GM19023 (cell line): ENCODE results near the gene BLMH.
"Not testable (repeated sequence)": the region's sequence is repeated elsewhere in the genome, so short reads cannot be mapped to it uniquely, and the experiment has no call there.

Source experiments
- ATAC-seq: cut with Tn5 transposase; IDR thresholded peaks from one replicate; pipeline ENCODE4 v1.9.1; 2021; ENCODE audit warnings: mild to moderate bottlenecking, moderate library complexity; ENCODE audit not compliant: unreplicated experiment

Gene BLMH

GRCh38 chr17:30230596-30231125 is 61.1 kb downstream of the BLMH start:
- ATAC-seq = no peak

DNA sequence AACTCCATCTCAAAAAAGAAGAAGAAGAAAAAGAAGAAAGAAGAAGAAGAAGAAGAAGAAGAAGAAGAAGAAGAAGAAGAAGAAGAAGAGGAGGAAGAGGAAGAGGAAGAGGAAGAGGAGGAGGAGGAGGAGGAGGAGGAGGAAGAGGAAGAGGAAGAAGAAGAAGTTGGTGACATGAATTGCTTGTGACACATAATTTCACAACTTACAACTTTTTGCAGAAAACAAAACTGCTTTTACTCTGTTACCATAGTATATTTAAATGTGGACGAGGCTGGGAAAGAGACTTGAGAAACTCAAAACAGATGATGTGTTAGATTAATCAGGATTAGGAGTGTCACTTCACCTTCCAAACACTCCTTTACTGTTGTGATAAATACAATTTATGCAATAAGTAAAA is 61.7 kb downstream of the BLMH start:
- not testable (repeated sequence) for ATAC-seq

DNA sequence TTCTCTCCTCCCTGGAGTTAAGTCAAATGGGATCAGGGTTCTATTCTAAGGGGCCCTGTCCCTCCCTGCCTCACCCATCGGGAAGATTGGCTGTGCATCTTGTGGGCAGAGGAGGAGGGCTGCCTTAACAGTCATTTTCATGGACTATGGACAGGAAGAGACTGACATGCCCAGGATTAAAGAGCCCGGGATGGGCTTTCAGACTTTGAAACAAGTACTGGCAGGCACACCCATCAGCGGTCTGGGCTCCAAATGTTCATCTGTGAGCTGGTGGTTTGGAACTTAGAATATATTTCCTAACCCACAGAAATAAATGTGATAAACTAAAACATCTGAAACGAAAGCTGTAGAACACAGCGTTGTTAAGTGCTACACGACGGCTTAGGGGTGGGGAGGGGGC is 62.7 kb downstream of the BLMH start:
- no peak for ATAC-seq

GRCh38 chr17:30228011-30228410 is 63.7 kb downstream of the BLMH start:
- no peak for ATAC-seq

GRCh38 chr17:30226878-30227277 is 64.9 kb downstream of the BLMH start:
- no peak for ATAC-seq

DNA sequence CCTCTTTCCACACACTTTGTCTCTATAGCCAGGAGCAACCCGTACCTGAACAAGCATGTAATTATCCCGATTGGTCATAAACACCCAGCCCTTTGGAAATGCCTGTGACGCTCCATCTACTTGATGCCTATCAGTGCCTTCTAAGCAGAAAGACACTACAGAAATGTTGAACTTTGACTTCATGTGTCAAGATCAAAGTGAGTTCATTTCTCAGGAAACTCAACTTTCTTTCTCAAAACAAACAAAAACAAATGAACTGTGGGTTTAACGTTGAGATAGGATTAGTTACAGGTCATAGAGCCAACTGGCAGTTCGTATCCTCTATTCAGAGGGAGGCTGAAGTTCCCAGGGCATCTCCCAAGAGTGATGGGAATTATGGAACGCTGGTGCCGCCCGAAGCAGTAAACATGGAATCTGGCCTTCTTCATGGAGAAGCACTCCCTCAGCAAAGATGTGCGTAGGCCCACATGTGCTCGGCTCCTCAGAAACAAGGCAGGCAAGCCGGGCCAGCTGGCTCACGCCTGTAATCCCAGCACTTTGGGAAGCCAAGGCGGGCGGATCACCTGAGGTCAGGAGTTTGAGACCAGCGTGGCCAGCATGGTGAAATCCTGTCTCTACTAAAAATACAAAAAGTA is 65.7 kb downstream of the BLMH start:
- no peak for ATAC-seq

DNA sequence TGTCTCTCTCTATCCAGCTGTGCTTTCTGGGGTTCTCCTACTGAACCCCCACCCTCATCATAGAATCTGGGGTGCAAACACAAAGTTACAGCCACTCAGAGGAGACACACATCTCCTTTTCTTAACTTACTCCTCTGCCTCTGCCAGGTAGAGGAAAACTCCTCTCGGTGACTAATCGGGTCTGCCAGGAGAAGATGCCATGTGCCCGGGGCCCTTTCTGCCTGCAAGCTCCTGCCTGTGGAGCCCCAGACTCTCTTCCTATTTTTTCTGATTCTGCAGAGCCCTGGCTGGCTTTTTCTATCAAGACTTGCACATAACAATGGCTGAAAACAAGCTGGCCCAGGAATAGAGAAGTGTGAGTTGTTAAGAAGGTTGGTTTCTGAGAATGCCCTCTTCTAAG is 66.6 kb downstream of the BLMH start:
- ATAC-seq = no peak

GRCh38 chr17:30224419-30224960 is 67.3 kb downstream of the BLMH start:
- ATAC-seq = no peak

GRCh38 chr17:30222721-30223175 is 69.0 kb downstream of the BLMH start:
- ATAC-seq = no peak

- no peak for ATAC-seq
These were observed 69.5 kb downstream of the BLMH start for GRCh38 chr17:30222251-30222650.

GRCh38 chr17:30221346-30221745 is 70.4 kb downstream of the BLMH start:
- ATAC-seq = no peak

DNA sequence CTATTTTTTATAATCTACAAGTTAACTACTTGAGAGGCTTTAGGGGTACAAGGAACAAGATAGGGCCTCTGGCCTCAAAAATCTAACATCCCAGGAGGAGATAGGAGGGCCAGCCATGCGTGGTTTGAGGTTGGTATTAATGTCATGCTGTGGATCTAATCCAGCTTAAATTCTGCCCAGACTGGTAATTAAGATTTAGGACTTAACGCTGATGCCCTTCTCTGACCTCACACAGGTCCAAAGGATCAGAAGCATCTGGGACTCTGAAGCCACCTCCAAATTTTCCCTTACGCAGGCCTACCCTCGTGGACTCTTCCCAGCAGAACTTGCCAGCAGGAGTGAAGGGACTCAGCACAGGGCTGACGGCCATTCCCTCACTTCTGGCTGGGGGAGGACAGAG is 71.3 kb downstream of the BLMH start:
- ATAC-seq = no peak

GRCh38 chr17:30219833-30220232 is 71.9 kb downstream of the BLMH start:
- ATAC-seq = no peak

DNA sequence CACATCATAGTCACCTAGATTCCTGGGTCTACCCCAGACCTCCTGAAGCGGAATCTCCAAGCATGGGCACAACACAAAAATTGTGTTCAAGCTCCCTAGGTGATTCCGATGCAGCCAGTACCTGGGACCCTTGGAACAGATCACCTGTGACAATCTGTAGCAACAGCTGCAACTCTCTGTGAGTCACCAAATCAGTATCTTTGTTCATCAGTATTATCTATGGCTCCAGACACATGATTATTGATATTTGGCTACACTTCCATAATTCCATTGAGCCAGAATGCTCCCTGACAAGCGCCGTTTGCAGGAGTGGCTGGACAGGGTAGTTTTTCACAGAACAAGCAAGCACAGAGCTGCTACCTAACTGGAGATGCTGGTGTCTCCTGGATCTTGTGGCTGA is 72.4 kb downstream of the BLMH start:
- no peak for ATAC-seq

DNA sequence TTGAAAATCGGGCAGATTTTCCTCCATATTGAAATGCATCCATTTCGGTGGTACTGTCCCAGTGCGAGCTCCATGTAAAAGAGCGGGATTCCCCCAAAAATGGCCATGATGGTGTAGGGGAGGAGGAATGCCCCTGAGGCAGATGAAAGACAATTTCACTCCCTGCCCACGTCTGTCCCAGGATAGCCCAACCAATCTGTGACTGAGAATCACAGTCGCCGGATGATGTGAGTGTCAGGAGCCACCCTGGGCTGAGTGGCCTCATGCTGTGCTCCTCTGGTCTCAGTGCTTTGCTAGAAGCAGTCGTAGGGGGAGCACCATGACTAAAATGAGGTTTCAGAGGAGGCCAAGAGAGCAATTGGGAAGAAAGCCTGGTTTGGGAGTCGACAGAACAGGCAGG is 72.9 kb downstream of the BLMH start:
- no peak for ATAC-seq

- ATAC-seq = no peak
These were observed 73.9 kb downstream of the BLMH start for GRCh38 chr17:30217746-30218245.

GRCh38 chr17:30217054-30217453 is 74.7 kb downstream of the BLMH start:
- no peak for ATAC-seq

DNA sequence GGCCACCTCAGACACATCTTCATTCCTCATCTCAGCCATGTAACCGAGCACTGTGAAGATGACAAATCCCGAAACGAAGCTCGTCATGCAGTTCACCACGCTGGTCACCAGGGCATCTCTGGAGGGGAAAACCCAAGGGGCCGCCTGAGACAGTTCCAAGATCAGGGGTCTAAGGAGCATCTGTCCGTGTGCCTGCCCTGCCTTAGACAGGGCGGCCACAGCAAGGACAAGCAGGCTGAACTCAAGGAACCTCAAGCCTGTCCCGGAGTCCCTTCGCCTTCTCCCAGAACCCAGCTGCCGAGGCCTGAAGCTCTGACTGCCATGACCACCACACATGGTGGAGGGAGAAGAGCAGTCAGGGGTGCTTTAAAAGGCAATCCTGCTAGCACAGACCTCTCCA is 79.0 kb downstream of the BLMH start:
- ATAC-seq = peak; percentile 69

DNA sequence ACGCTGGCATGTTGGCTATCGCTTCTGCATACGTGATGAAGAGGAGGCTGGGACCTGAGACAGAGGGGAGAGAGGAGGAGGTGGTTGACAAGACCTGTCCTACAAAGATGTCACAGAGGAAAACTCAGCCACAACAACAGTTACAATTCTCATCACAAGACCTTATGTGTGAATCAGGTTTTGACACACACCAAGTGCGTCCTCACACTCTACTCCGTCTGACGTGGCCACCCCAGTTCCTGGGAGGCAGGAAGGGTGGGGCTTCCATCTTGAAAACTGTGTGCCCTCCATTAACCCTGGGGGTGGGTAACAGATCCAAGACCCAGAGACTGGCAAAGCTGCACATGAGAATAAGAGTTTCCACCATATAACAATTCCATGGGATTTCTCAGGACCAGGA is 80.4 kb downstream of the BLMH start:
- ATAC-seq = no peak

- ATAC-seq = no peak
These were observed 80.8 kb downstream of the BLMH start for GRCh38 chr17:30210901-30211300.

GRCh38 chr17:30210366-30210765 is 81.4 kb downstream of the BLMH start:
- no peak for ATAC-seq

DNA sequence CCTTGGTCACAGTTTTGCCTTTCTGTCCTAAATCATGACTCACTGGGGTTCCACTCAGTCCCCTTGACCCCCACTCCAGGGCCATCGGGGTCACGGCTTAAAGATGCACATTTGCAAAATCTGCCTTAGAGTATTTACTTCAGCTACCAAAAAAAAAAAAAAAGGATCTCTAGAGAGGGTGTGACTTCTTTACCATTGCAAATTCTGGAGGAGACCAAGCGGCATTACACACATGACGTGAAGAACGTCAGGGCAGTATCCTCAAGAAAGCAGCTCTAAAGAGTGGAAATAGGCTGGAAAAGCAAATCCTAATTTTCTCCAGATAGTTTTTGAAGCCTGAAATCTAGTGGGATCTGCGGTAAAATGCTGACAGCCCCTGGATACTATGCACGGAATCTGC is 81.8 kb downstream of the BLMH start:
- ATAC-seq = no peak

DNA sequence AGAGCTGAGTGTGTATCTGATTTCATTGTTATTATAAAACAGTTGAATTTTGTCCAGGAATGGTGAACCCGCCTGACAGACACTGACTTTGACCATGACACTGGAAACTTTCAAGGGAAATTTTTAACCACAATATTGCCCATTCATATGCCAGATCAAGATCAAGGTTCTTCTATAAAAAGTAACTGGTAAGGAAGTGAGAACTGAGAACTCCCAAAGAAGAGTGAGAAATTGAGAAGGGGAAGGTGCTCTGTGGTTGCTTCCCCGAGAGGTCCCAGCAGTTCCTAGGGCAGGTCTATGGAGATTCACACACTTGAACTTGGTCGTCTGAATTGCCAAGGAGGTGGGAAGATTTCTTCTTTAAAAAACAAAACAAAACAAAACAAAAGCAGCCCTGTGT is 83.5 kb downstream of the BLMH start:
- no peak for ATAC-seq
